Measurements from ENCODE around the gene NKD2.

- TF ChIP-seq POLR2AphosphoS5 (IDR thresholded peaks at IDR 0.05; ENCODE audit: low read depth, low read length) (no peak), TCF7L2 (IDR thresholded peaks at IDR 0.05; ENCODE audit: low read depth, low read length) (no peak), REST (IDR thresholded peaks at IDR 0.05; ENCODE audit: insufficient read depth in 1 of 2, low read depth in 2 of 2, low read length in 1 of 2) (no peak), SIN3A (IDR thresholded peaks at IDR 0.05; ENCODE audit: borderline replicate concordance, insufficient read depth, low read depth, low read length) (no peak)
- TF ChIP-seq, protein P1, sequence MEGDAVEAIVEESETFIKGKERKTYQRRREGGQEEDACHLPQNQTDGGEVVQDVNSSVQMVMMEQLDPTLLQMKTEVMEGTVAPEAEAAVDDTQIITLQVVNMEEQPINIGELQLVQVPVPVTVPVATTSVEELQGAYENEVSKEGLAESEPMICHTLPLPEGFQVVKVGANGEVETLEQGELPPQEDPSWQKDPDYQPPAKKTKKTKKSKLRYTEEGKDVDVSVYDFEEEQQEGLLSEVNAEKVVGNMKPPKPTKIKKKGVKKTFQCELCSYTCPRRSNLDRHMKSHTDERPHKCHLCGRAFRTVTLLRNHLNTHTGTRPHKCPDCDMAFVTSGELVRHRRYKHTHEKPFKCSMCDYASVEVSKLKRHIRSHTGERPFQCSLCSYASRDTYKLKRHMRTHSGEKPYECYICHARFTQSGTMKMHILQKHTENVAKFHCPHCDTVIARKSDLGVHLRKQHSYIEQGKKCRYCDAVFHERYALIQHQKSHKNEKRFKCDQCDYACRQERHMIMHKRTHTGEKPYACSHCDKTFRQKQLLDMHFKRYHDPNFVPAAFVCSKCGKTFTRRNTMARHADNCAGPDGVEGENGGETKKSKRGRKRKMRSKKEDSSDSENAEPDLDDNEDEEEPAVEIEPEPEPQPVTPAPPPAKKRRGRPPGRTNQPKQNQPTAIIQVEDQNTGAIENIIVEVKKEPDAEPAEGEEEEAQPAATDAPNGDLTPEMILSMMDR (IDR thresholded peaks at IDR 0.05) = no peak
These were observed 39.2 kb upstream of the NKD2 start for GRCh38 chr5:969408-969839.

All from Panc1 (cell line).